ENCODE data around the gene NOD1.
A peak's percentile ranks its signal among the peaks of the same experiment; 100 is the strongest.
"Not testable (repeated sequence)": the region's sequence is repeated elsewhere in the genome, so short reads cannot be mapped to it uniquely, and the experiment has no call there.

The NOD1 gene

DNA sequence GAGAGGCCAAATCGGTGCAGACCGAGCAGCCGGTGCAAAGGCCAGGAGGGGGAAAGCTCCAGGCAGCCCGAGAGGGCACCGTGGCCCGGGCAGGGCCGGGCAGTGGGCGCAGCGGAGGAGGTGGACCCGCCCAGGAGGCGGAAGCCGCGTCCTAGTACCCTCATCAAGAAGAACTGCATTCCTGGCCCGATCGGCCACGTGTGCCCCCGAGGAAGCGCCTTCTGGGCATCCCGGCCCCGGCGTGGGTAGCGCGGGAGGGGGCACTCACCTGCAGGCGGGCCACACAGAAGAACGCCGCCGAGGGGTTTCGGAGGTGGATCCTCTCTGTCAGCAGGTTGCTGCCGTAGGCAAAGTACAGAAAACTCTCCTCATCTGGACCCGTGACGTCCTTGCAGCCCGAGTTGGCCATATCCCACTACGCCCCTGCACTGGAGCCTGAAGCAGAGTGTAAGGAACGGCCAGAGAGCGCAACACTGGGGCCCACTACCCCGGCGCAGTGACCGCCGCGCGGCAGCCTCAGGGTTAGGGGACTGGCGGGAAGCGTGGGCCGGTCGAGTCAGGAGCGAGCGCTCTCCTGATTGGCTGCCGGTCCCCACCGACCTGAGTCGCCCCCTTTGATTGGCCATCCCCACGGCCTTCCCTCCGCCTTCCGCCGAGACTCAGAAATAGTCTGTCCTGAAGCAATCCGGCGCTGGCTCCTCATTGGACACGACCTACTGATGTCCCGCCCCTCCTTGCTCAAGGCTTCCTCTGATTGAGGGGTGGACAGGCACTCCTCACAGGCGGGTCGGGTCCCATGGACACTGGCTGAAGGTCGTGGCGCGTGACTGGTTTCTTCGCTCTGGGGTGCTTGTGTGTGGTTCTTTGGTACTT lies 26.0 kb upstream of the NOD1 start, which contains the start of gene GGCT:
TSS of gene GGCT (minus strand) at position 529 of the 873 bp plus-strand sequence. CDS start at position 409, 120 bp downstream.
- peak; percentile 63 to 99 (median 96) for DNase-seq

DNA sequence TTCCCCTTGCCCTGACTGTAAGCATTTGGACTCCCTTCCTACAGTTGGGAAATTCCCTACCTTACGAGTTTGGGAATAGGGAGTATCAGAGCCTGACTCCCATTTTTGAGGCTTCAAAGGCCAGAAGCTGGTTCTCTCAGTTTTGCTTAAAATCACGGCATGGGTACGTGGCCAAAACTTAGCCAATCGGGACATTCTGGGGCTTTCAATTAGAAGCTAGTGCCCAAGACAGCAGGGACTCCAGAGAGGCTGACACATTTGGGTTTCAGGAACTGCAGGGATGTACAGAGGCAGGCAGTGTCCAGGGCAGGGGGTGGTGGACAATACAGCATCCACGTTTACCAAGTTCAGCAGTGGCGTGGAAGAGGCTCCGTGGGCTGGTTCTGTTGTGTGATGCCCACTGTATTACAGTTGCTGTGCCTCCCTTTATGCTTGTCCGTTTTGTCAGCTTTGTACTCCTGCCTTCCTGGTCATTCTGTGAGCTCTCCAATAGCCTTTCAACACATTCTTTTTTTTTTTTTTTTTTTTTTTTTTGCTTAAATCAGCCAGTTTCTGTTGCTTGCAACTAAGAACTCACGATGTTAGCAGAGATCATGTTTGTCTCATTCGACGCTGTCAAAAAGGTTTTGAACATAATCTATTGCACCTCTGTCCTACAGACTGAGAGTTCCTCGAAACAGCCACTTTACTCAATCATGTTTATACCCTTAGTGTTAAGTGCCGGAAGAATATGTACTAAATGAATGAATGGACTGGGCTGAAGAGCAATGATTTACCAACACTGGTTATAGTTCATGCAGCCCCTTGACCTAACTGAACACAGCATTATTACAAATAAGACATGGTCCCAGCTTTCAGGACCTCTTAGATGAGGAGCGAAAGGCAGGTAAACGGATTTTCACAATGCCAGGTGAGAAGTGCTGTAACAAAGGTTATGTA lies 25.0 kb upstream of the NOD1 start:
- DNase-seq = no peak

DNA sequence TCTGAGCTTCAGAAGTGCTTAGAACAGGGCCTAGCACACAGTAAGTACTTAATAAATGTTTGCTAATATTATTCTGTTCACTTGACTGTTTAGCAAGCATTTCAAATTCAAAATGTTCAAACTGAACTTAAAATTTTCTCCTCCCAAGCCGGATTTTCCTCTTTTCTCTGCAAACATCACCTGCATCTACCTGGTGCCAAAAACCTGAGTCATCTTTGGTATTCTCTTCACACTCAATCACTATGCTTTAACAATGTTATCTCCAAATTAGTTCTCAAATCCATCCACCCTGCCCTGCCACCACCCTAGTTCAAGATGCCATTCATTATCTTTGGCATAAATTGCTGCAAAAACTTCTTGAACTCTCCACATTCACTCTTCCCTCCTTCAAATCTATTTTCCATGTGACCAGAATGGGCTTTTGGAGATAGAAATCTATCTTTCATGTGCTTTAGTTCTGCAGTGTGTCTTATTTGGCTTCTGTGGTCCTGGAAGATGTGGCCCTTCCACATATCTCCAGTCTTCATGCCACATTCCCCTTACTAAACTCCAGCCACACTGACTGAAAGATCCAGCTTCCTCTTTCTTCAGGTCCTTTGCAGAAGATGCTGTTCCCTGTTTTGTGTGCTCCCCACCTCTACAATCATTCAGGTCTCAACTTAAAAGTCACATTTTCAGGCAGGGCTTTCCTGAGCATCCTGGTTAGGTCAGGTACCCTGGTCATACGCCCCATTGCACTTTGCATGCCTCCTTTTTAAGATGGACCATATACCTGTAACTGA lies 24.1 kb upstream of the NOD1 start:
- DNase-seq = no peak

DNA sequence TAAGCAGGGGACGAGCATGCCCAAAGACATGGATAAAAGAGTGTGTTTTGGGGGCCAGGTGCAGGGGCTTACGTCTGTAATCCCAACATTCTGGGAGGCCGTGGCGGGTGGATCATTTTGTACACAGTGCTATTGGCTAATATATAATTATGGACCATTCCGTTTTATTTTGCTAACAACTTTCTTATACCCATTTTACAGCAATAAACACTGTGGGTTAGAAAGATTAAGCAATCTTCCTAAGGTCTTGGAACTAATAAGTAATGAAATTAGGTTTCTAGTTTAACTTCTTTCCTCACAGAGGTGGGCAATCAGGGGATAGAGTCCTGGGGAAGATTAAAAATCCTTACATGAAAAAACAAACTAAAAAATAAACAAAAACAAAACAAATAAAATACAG lies 22.7 kb upstream of the NOD1 start:
- DNase-seq = no peak

DNA sequence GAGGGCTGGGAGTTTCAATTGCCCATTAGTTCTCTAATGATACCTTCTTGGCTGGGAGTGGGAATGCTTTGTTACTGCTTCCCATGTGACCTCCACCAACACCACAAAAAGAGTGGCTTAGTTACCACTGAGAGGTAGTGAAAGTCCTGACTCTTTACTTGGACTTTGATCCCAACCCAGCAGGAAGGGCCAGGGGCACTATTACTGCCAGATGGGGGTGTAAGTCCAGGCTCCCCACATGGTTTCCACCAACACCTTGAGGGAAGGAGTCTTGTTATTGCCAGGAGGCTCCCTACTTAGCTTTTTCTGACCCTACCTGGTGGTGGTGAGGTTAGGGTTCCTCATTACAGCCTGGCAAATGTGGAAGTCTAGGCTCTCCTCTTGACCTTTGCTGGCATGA lies 14.6 kb upstream of the NOD1 start:
- no peak for DNase-seq

DNA sequence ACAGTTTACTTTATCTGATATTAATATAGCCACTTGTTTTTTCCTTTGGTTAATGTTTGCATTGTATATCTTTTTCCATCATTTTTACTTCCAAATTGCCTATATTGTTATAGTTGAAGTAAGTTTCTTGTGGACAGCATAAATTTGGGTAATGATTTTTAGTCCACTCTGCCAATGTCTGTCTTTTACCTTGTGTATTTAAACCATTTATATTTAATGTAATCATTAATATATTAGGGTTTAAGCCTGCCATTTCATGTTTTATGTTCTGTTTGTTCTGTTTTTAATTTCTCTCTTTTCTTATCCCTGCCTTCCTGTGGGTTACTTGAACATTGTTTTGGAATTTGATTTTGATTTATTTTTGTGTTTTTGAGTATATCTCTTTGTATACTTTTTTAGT lies 12.8 kb upstream of the NOD1 start:
- DNase-seq = no peak

DNA sequence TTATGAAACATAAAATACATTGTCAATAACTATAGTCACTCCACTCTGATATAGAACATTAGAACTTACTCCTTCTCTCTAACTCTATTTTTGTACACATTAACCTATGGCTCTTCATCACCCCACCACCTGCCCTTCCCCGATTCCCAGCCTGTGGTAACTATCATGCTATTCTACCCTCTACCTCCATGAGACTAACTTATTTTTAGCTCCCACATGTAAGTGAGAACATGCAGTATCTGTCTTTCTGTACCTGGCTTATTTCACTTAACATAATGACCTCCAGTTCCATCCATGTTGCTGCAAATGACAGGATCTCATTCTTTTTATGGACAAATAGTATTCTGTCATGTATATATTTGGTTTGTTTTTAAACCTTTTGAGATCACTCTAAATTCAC lies 8.8 kb upstream of the NOD1 start:
- no peak for DNase-seq

DNA sequence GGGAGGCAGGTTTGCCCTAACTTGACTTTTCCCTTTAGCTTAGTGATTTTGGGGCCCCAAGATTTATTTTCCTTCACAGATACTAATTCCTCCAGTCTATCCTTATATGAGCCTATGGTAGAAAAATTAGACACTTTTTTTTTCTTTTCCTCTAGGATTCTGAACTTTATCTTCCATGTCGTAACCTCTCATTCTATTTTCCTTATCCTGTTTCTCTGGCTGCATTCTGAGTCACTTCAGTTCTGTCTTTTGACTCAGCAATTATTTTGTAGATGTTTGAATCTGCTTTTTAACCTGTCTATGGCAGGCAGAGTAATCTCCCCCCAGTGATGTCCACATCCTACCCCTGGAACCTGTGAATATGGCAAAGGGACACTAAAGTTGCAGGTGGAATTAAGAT lies 7.1 kb upstream of the NOD1 start:
- no peak for DNase-seq

DNA sequence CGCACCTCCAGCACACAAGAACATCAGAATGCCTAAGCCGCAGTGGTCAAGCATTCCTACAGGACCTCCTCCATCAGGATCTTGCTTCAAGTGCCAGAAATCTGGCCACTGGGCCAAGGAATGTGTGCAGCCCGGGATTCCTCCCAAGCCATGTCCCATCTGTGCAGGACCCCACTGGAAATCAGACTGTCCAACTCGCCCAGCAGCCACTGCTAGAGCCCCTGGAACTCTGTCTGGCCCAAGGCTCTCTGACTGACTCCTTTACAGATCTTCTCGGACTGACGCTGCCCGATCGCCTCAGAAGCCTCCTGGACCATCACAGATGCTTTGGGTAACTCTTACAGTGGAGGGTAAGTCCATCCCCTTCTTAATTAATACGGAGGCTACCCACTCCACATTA lies 2.8 kb upstream of the NOD1 start:
- DNase-seq = not testable (repeated sequence)

DNA sequence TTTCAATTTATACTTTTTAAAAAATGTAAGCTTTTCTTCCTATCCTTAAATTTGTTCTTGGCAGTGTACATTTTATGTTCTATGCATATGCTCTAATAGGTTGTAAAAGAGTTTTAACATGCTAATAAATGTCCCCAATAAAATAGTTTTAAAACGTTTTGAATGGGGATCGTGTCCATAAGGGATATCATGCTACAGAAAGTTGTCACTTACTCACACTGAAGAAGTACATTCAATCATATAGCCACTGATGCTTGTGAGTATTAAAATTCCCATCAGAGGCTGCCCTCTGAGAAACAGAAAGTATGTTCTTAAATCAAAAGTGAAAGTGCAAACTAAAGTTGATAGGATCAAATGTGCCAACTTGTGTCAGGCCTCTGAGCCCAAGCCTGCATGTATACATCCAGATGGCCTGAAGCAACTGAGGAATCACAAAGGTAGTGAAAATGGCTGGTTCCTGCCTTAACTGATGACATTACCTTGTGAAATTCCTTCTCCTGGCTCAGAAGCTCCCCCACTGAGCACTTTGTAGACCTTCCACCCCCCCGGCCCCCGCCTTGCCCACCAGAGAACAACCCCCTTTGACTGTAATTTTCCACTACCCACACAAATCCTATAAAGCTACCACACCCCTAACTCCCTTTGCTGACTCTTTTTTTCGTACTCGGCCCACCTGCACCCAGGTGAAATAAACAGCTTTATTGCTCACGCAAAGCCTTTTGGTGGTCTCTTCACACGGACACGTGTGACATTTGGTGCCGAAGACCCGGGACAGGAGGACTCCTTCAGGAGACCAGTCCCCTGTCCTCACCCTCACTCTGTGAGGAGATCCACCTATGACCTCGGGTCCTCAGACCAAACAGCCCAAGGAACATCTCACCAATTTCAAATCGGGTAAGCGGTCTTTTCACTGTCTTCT lies 877 bp upstream of the NOD1 start:
- no peak for DNase-seq

DNA sequence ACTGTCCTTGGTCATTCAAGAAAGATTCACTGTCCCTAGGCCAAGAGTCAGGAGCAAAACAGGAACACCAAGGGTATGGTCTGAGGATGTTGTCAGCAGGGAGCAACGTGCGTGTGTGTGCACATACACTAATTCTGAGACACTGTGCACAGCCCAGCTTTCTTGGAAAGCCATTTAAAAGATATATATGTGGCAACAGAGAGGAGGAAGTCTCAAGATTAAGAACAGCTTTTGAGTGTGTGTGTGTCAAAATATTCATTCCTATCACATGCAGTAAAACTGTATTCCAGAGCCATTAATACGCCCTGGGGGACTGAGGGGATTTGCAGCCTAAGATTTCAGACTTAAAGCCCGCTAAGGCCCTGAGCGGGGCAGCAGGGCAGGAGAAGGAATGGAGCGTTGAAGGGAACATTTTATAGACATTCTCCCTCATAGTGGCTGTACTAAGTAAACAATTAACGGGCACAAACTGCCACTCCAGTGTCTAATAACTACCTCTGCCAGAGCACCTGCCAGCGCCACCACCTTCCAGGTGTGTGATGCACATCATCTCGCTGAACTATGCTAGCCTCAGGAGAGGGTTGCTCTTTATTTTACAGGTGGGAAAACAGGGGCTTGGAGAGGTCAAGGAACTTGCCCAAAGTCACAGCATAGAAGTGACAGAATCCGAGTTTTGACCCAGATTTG lies 2.0 kb downstream of the NOD1 start:
- no peak for DNase-seq

DNA sequence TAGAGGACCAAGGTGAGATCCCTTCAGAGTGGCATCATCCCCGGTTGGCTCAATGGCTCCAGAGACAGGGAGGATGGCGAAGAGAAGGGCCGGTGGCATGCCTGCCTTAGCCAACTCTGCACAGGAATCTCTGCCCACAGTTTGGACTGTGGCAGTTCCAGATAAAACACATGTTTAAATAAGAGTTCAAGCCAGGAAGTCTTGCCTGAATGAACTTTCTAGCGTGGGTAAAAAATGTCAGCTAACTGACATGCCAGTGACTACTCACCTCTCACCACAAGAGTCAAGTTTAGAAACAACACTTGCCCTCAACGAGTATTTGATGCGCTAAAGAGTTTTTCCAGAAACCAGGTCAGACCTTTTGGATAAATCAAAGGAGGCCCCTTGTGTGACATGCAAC lies 3.0 kb downstream of the NOD1 start:
- DNase-seq = no peak

DNA sequence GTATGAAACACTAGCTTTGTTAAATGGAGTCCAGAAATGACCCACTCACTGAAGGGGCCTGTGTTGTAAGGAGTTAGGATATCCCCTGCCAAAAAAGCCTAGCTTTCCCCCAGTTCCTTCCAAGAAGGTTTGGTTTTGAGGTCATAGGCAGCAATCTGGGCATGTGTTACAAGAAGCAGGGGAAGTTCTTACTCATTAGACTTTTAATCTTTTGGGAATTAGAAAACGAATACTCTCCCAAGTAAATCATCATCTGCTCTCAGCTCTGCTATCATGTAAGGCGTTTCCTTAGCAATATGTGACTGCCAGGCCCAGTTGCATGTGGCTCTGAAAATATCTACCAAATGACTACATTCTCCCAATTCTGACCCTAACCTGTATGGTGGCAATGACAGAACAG lies 3.7 kb downstream of the NOD1 start:
- DNase-seq = no peak

DNA sequence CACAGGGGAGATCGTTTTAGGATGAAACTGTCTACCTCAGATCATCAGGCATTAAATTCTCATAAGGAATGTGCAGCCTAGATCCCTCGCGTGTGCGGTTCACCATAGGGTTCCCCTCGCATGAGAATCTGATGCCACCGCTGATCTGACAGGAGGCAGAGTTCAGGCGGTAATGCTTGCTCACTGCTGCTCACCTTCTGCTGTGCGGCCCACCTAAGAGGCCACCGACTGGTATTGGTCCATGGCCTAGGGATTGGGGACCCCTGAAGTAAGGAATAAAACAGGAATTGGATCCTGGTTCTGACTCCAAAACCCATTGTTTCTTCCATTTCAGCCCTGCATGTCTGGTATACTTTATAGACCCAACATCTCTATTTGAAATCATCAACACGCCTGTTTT lies 4.1 kb downstream of the NOD1 start:
- no peak for DNase-seq

DNA sequence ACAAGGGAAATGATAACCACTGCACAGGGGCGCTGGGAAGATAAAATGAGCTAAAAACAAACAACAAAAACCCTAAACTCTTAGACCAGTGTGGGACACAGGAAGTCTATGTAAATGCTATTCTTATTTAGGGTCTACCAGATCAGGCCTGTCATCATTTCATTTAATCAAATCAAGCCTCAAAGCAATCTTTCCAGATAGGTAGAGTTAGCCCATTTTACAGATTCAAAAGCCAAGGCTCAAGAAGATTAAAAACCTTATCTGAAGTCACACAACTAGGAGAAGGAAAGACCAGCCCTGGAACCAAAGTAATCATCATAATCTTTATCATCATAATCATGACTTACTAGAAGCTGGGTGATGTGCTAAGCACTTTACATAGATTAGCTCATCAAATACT lies 4.7 kb downstream of the NOD1 start:
- no peak for DNase-seq

DNA sequence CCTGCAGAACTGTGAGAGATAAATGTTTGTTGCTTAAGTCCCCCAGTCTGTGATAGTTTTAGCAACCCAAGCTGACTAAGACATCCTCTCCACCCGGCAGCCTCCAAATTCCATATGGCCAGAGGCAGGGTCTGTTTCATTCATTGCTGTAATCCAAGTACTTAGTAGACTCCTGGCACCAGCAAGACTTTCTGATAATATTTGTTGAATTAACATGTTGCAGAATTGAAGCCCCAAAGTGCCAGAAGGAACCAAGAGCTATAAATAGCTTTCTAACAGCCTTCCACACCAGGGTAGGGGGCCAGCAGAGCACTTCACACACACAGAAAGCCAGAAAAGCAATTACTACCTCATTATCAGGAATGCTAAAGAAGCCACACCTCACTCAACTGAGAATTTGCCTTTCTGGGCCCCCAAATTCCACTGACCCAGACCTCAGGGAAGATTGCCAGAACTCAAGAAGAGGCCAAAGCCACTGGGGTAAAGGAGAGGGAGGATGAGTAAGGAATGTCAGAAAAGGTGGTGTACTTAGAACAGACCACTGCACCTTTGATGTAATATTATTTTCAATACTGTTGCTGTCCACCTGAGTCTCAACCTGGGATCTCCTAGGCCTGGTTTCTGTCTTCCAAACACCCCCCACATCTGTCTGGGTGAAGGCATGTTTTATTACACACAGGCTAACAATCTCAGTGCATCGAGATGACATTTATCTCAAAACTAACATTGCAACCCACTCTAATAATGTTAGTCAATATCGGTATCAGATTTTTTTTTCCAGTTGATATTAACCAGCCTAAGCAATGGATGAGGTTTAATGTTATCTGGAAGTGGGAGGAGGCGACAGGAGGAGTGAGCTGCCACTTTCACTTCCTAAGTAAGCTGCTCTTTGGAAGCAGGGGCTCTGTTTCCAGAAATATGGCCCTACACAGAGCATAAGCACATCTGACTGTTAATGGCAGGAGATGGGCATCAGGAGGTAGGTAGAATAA lies 5.5 kb downstream of the NOD1 start:
- no peak for DNase-seq

DNA sequence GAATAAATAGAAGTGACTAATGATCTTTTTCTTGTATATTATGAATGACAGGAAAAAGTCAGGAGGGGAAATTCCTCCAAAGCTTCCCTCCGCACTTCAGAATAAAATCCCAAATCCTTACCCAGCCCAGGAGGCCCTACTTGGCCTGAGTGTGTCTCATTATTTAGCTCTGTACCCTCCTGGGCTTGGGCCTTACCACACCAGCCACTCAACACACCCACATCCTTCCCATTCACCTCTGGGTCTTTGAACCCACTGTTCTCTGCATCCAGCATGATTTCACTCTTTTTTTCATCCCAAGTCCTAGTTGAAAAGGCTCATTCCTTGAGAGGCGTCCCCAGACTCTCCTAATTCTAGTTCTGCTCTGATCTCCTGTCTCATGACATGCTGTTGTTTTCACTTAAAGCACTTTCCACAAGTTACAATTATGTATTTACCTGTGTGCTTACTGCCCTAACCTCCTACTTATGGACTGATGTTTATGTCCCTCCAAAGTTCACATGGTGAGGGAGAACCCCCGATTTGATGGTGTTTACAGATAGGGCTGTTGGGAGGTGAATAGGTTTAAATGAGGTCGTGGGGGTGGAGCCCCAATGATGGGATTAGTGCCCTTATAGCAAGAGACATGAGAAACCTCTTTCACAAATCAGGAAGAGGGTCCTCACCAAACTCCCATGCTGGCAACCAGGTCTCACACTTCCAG lies 6.4 kb downstream of the NOD1 start:
- no peak for DNase-seq

DNA sequence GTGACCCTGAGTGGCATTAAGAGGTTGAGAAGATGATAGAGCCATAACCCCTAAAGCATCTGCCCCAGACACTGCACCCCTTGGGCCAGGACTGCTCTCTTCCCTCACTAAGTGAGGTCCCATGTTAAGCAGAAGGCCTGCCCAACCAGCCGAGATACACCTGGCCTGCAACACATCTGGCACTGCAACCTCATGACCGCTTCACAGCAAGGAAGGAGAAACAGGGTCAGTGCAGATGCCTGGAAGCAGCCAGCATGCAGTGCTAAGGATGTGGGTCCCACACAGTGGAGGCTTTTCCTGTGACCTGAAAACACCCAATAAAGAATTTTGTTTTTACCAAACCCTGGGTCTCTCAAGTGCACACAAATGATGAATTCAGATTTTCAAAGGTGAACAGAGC lies 7.4 kb downstream of the NOD1 start:
- no peak for DNase-seq

DNA sequence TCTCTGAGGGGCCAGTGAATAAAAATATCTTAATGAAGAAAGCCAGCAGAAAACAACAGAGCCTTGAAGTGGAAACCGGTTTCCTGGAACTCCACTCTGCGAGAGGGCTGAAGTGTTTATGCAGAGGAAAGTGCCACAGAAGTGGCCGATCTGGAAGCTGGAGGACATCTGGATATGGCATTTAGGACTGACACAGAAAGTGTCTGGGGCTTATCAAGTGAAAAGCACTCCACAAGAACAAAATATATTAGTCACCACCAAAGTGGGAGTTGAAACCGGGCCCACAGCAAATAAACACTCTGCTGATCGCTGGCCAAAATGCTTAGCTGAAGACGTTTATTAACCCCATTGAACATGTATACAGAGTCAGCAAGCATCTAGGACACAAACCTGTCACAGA lies 7.8 kb downstream of the NOD1 start:
- peak in 2 of 14 donors; percentile 26 to 36 for DNase-seq
